Left ventricle myocardium inferior (tissue), 1 donor: ENCODE results near the gene GPR156. TPM values are rescaled to one million over a fixed set of nuclear protein-coding genes. Genes with fewer than 3 reads are reported as not detected.

Source experiments
- DNase-seq: peaks from one replicate; pipeline ENCODE4 v3.0.0-alpha.2; 2020
- H3K27ac ChIP-seq: fragments of 200-600 bp; replicated peaks from 2 replicates; pipeline ENCODE4 v1.8.0; 2021
- H3K27me3 ChIP-seq: fragments of 200-600 bp; 2 replicates; pipeline ENCODE4 v1.8.0; 2021; ENCODE audit warnings: low read depth
- H3K36me3 ChIP-seq: fragments of 200-600 bp; 2 replicates; pipeline ENCODE4 v1.8.0; 2021
- H3K4me1 ChIP-seq: fragments of 200-600 bp; 2 replicates; pipeline ENCODE4 v1.8.0; 2021
- H3K4me3 ChIP-seq: fragments of 200-600 bp; 2 replicates; pipeline ENCODE4 v1.8.0; 2021; ENCODE audit warnings: mild to moderate bottlenecking, moderate library complexity
- H3K9me3 ChIP-seq: fragments of 200-600 bp; replicated peaks from 2 replicates; pipeline ENCODE4 v1.8.0; 2021
- CTCF ChIP-seq: fragments of 200-600 bp; IDR thresholded peaks from 2 replicates; pipeline ENCODE4 v1.8.0; 2021; ENCODE audit warnings: antibody characterized with exemption, mild to moderate bottlenecking, borderline replicate concordance
- intact Hi-C: fragments of 100-400 bp; cut with micrococcal nuclease; formaldehyde crosslinking; loops from one replicate; pipeline ENCODE4 v1.11.0; 2022
- total RNA-seq: library from RNA; stranded (reverse); fragmentation: NEBNext Ultra II Directional; extraction: Animal tissue kit (Norgen Biotek cat#: 25700); gene quantifications from one replicate; pipeline ENCODE4 v1.2.1, GENCODE V29; 2021
- donor health status: DM: no; HTN: yes; CAD: no; lungs with severe emphysema.

GPR156 gene
- total RNA-seq, 1 donor from 2014 or later, result not detected

- Histone ChIP-seq H3K4me1 (no peaks in the 10 kb centered on the region), H3K4me3 (no peak overlapping the region), H3K9me3 (peaks cover 9% of the 10 kb centered on the region), H3K36me3 (peaks cover 5% of the 10 kb centered on the region), H3K27me3 (peaks cover 8% of the 10 kb centered on the region), H3K27ac (no peak overlapping the region)
- no peak for DNase-seq
- no peak for TF ChIP-seq CTCF
- intact Hi-C loops, result no loop called here
These were observed 27.1 kb upstream of the GPR156 start for GRCh38 chr3:120311863-120312794.

- no peaks in the 10 kb centered on the region for H3K36me3 ChIP-seq
- peaks cover 28% of the 10 kb centered on the region for H3K27me3 ChIP-seq
- TF ChIP-seq CTCF, result no peak
- no peak overlapping the region for H3K27ac ChIP-seq
- DNase-seq, result no peak
- H3K4me1 ChIP-seq, result peaks cover 8% of the 10 kb centered on the region
- H3K4me3 ChIP-seq, result no peak overlapping the region
- H3K9me3 ChIP-seq, result no peaks in the 10 kb centered on the region
- intact Hi-C loops, result no loop called here
These were observed 21.8 kb upstream of the GPR156 start for GRCh38 chr3:120306519-120307455.

- peaks cover 8% of the 10 kb centered on the region for H3K4me1 ChIP-seq
- H3K9me3 ChIP-seq, result no peaks in the 10 kb centered on the region
- no peak for TF ChIP-seq CTCF
- no peaks in the 10 kb centered on the region for H3K36me3 ChIP-seq
- peaks cover 28% of the 10 kb centered on the region for H3K27me3 ChIP-seq
- no peak for DNase-seq
- H3K27ac ChIP-seq, result no peak overlapping the region
- intact Hi-C loops, result no loop called here
- H3K4me3 ChIP-seq, result no peak overlapping the region
These were observed 19.6 kb upstream of the GPR156 start for GRCh38 chr3:120304616-120305015.

GRCh38 chr3:120302361-120302760 is 17.3 kb upstream of the GPR156 start:
- intact Hi-C loops, result no loop called here
- DNase-seq, result no peak
- H3K27ac ChIP-seq, result peak overlapping the region; percentile 67

More at GRCh38 chr3:120302361-120302760, 17.3 kb upstream of the GPR156 start:
- H3K4me3 ChIP-seq, result no peak overlapping the region
- H3K9me3 ChIP-seq, result no peaks in the 10 kb centered on the region
- no peaks in the 10 kb centered on the region for H3K36me3 ChIP-seq
- peaks cover 8% of the 10 kb centered on the region for H3K4me1 ChIP-seq
- TF ChIP-seq CTCF, result no peak
- H3K27me3 ChIP-seq, result peaks cover 22% of the 10 kb centered on the region
